Measurements from ENCODE around the gene HLA-DPA1.

Gene HLA-DPA1

DNA sequence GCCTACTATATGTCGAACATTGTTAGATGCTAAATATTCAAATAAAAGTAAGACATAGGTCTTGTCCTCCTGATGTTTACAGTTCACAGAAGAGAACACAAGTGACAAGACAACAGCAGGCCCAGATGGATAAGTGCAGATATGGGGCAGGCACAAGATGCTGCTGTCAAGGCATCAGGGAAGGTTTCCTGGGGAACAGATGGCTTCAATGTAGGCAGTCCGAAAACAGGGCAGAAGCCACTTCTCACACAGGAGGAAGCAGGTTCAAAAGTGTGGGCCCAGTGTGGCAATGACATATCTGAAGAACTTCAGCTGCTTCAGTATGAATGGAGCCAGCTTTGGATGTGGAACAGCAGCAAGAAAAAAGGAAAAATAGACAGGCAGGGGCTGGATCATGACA lies 34.9 kb upstream of the HLA-DPA1 start:
- Histone ChIP-seq H3K36me3 (ENCODE audit: low read depth) (no peaks in the 10 kb centered on the region), H3K27me3 (ENCODE audit: insufficient read depth, poor library complexity, severe bottlenecking) (peaks cover 14% of the 10 kb centered on the region), H3K4me1 (ENCODE audit: insufficient read depth, poor library complexity, severe bottlenecking) (no peaks in the 10 kb centered on the region), H3K27ac (ENCODE audit: poor library complexity, severe bottlenecking) (no peak overlapping the region), H3K4me3 (ENCODE audit: severe bottlenecking) (no peak overlapping the region), H3K9me3 (ENCODE audit: severe bottlenecking) (no peaks in the 10 kb centered on the region)
- ATAC-seq (ENCODE audit: low read depth) (no peak), DNase-seq (ENCODE audit: low spot score) (no peak)
- TF ChIP-seq, protein P1, sequence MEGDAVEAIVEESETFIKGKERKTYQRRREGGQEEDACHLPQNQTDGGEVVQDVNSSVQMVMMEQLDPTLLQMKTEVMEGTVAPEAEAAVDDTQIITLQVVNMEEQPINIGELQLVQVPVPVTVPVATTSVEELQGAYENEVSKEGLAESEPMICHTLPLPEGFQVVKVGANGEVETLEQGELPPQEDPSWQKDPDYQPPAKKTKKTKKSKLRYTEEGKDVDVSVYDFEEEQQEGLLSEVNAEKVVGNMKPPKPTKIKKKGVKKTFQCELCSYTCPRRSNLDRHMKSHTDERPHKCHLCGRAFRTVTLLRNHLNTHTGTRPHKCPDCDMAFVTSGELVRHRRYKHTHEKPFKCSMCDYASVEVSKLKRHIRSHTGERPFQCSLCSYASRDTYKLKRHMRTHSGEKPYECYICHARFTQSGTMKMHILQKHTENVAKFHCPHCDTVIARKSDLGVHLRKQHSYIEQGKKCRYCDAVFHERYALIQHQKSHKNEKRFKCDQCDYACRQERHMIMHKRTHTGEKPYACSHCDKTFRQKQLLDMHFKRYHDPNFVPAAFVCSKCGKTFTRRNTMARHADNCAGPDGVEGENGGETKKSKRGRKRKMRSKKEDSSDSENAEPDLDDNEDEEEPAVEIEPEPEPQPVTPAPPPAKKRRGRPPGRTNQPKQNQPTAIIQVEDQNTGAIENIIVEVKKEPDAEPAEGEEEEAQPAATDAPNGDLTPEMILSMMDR (IDR thresholded peaks at IDR 0.05; ENCODE audit: poor library complexity, severe bottlenecking) = no peak

DNA sequence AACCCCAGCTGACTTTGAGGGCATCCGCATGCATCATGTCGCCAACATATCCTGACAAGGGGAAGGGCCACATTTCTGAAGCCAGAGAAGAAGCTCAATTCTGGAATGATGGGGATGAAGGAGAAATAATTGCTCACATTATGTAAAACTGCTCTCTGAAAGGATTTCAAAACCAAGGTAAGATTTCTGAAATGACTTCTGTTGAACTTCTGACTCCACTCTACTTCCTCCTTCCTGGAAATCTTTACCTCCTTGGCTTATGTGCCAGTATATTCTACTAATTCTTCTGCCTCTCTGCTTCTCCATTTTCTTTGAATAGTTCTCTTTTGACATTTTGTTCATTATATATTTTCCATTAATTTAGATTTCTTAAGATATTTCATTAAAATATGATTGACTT lies 34.2 kb upstream of the HLA-DPA1 start:
- Histone ChIP-seq H3K27me3 (ENCODE audit: insufficient read depth, poor library complexity, severe bottlenecking) (peaks cover 14% of the 10 kb centered on the region), H3K9me3 (ENCODE audit: severe bottlenecking) (no peaks in the 10 kb centered on the region), H3K36me3 (ENCODE audit: low read depth) (no peaks in the 10 kb centered on the region), H3K4me3 (ENCODE audit: severe bottlenecking) (no peak overlapping the region), H3K4me1 (ENCODE audit: insufficient read depth, poor library complexity, severe bottlenecking) (no peaks in the 10 kb centered on the region), H3K27ac (ENCODE audit: poor library complexity, severe bottlenecking) (no peak overlapping the region)
- ATAC-seq (ENCODE audit: low read depth) = no peak
- TF ChIP-seq, protein P1 (IDR thresholded peaks at IDR 0.05; ENCODE audit: poor library complexity, severe bottlenecking) = no peak
- no peak for DNase-seq (ENCODE audit: low spot score)

DNA sequence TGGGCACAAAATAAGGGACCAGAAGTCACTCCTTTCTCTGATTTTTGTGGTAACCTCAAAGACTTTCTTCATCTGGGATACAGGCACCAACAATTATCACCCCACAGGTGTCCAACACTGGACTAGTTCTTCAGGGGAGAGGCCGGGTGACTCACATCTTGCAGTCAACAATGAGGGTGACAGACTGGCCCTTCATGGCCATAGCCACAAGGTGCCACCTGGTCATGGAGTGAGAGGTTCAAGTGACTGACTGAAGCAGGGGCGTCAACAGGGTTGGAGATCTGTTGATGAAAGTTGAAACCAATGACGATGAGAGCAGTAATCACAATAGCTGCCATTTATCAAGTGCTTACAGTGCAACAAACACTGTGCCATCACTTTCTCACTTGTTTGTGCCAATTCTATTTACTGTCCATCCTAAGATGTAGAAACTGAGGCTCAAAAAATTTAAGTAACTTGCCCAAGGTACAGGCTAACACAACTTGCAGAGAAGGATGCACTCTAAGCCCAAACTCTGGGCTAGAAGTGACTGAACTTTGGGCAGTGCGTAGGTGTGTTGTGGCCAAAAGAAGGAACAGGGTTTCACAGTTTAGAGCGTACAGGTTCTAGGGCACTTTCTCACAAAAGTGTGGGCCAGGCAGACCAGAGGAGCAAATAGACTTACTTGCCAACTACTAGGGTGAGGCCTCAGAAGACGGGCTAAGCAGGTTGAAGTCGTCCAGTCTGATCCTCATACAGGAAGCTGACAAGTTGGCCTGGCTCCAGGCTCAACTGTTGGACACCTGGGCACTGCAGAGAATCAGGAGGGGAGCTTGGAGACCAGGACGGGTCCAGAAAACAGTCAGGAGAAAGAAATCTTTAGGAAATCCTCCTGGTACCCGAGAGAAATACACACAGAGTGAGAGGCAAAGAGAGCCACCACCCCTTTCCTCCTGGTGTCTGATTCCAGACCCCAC lies 32.7 kb upstream of the HLA-DPA1 start:
- Histone ChIP-seq H3K9me3 (ENCODE audit: severe bottlenecking) (peaks cover 3% of the 10 kb centered on the region), H3K4me3 (ENCODE audit: severe bottlenecking) (no peak overlapping the region), H3K27ac (ENCODE audit: poor library complexity, severe bottlenecking) (no peak overlapping the region), H3K36me3 (ENCODE audit: low read depth) (no peaks in the 10 kb centered on the region), H3K4me1 (ENCODE audit: insufficient read depth, poor library complexity, severe bottlenecking) (no peaks in the 10 kb centered on the region), H3K27me3 (ENCODE audit: insufficient read depth, poor library complexity, severe bottlenecking) (peaks cover 14% of the 10 kb centered on the region)
- DNase-seq (ENCODE audit: low spot score) = no peak
- TF ChIP-seq, protein P1 (IDR thresholded peaks at IDR 0.05; ENCODE audit: poor library complexity, severe bottlenecking) = no peak
- ATAC-seq (ENCODE audit: low read depth) = no peak

DNA sequence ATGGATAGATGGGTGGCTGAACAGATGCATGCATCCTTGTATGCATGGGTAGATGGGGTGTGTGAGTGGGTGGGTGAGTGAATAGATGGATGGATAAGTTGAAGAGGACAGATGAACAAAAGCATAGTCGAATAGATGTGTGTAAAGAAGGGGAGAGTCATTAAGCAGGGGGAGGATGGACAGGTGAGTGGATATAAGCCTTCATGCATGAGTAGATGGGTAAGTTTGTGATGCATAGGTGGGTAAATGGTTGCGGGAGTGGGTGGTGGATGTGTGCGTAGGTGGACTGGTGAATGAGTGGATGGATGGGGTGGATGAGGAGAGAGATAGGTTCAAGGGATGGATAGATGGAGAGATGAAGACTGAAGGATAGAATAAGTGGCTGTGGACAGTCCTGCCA lies 31.9 kb upstream of the HLA-DPA1 start:
- DNase-seq (ENCODE audit: low spot score) (no peak), ATAC-seq (ENCODE audit: low read depth) (no peak)
- TF ChIP-seq, protein P1 (IDR thresholded peaks at IDR 0.05; ENCODE audit: poor library complexity, severe bottlenecking) = no peak
- peaks cover 3% of the 10 kb centered on the region for H3K9me3 ChIP-seq (ENCODE audit: severe bottlenecking)
- no peaks in the 10 kb centered on the region for H3K4me1 ChIP-seq (ENCODE audit: insufficient read depth, poor library complexity, severe bottlenecking)
- no peak overlapping the region for H3K27ac ChIP-seq (ENCODE audit: poor library complexity, severe bottlenecking)
- H3K4me3 ChIP-seq (ENCODE audit: severe bottlenecking) = no peak overlapping the region
- H3K27me3 ChIP-seq (ENCODE audit: insufficient read depth, poor library complexity, severe bottlenecking) = peaks cover 12% of the 10 kb centered on the region
- no peaks in the 10 kb centered on the region for H3K36me3 ChIP-seq (ENCODE audit: low read depth)

DNA sequence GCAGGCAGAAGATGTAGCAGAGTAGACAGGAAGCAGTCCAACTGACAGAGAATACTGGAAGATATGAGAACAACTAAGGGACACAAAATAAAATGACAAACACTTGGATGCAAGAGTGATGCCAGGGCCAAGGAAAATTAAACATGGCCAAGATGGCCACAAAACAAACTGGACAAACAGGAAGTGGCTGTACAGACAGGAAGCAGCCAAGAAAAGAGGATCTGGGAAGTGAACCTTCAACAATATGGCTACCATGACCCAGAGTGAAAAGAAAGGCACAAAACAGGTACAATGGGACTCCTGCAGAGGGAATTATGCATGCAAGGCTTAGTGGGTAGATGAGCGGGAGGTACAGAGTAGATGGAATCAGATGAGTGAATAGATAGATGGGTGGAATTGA lies 31.4 kb upstream of the HLA-DPA1 start:
- DNase-seq (ENCODE audit: low spot score) = no peak
- Histone ChIP-seq H3K36me3 (ENCODE audit: low read depth) (no peaks in the 10 kb centered on the region), H3K9me3 (ENCODE audit: severe bottlenecking) (peaks cover 5% of the 10 kb centered on the region)

More for the DNA sequence above, 31.4 kb upstream of the HLA-DPA1 start:
- H3K27me3 ChIP-seq (ENCODE audit: insufficient read depth, poor library complexity, severe bottlenecking) = peaks cover 7% of the 10 kb centered on the region
- no peak for ATAC-seq (ENCODE audit: low read depth)
- H3K4me3 ChIP-seq (ENCODE audit: severe bottlenecking) = no peak overlapping the region
- H3K27ac ChIP-seq (ENCODE audit: poor library complexity, severe bottlenecking) = no peak overlapping the region
- no peaks in the 10 kb centered on the region for H3K4me1 ChIP-seq (ENCODE audit: insufficient read depth, poor library complexity, severe bottlenecking)
- TF ChIP-seq, protein P1 (IDR thresholded peaks at IDR 0.05; ENCODE audit: poor library complexity, severe bottlenecking) = no peak
